ENCODE results near the gene PRKAR2B.

PRKAR2B gene

GRCh38 chr7:107027208-107027607, 17.3 kb upstream of the PRKAR2B start:
- no peak for ATAC-seq
- TF ChIP-seq, protein P1, sequence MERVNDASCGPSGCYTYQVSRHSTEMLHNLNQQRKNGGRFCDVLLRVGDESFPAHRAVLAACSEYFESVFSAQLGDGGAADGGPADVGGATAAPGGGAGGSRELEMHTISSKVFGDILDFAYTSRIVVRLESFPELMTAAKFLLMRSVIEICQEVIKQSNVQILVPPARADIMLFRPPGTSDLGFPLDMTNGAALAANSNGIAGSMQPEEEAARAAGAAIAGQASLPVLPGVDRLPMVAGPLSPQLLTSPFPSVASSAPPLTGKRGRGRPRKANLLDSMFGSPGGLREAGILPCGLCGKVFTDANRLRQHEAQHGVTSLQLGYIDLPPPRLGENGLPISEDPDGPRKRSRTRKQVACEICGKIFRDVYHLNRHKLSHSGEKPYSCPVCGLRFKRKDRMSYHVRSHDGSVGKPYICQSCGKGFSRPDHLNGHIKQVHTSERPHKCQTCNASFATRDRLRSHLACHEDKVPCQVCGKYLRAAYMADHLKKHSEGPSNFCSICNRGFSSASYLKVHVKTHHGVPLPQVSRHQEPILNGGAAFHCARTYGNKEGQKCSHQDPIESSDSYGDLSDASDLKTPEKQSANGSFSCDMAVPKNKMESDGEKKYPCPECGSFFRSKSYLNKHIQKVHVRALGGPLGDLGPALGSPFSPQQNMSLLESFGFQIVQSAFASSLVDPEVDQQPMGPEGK (CRISPR knock-in tag; IDR thresholded peaks at IDR 0.05; ENCODE audit: borderline replicate concordance) = no peak

GRCh38 chr7:107029061-107029763, 15.3 kb upstream of the PRKAR2B start:
- ATAC-seq = peak; percentile 69
- TF ChIP-seq ESRRG (CRISPR knock-in tag; IDR thresholded peaks at IDR 0.05) = no peak
- no peak for TF ChIP-seq TSHZ2 (CRISPR knock-in tag; IDR thresholded peaks at IDR 0.05)
- TF ChIP-seq ZNF565 (CRISPR knock-in tag; conservative IDR thresholded peaks at IDR 0.05; ENCODE audit: low read depth) = no peak

- TF ChIP-seq OSR1 (CRISPR knock-in tag; IDR thresholded peaks at IDR 0.05) (no peak), ISL1 (CRISPR knock-in tag; IDR thresholded peaks at IDR 0.05) (peak; percentile 77)
- no peak for ATAC-seq
Measured at GRCh38 chr7:107029764-107030286, 14.7 kb upstream of the PRKAR2B start.

DNA sequence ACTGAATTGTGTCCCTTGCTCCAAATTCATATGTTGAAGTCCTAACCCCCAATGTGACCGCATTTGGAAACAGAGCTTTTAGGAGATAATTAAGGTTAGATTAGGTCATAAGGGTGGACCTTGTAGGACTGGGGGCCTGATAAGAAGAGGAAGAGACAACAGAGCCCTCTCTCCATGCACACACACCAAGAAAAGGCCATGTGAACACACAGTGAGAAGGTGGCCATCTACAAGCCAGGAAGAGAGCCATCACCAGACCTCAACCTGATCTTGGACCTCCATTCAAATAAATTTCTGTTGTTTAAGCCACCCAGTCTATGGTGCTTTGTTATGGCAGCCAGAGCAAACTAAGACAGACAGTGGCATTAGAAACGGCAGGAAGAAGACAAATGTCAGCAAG, 12.5 kb upstream of the PRKAR2B start:
- no peak for ATAC-seq
- TF ChIP-seq CREB5 (CRISPR knock-in tag; IDR thresholded peaks at IDR 0.05; ENCODE audit: low read depth) (no peak), CSDC2 (CRISPR knock-in tag; IDR thresholded peaks at IDR 0.05) (no peak), PPARA (CRISPR knock-in tag; IDR thresholded peaks at IDR 0.05; ENCODE audit: borderline replicate concordance) (no peak), TSHZ2 (CRISPR knock-in tag; IDR thresholded peaks at IDR 0.05) (no peak), ESRRG (CRISPR knock-in tag; IDR thresholded peaks at IDR 0.05) (no peak), ZFP3 (CRISPR knock-in tag; IDR thresholded peaks at IDR 0.05) (no peak), ZNF565 (CRISPR knock-in tag; conservative IDR thresholded peaks at IDR 0.05; ENCODE audit: low read depth) (no peak), OSR1 (CRISPR knock-in tag; IDR thresholded peaks at IDR 0.05) (no peak), ZNF70 (CRISPR knock-in tag; IDR thresholded peaks at IDR 0.05) (no peak), POU6F1 (CRISPR knock-in tag; IDR thresholded peaks at IDR 0.05; ENCODE audit: borderline replicate concordance, low read depth) (no peak), BACH2 (CRISPR knock-in tag; IDR thresholded peaks at IDR 0.05; ENCODE audit: borderline replicate concordance) (no peak), RARB (CRISPR knock-in tag; IDR thresholded peaks at IDR 0.05) (no peak), ZNF8 (CRISPR knock-in tag; IDR thresholded peaks at IDR 0.05) (no peak), TOX (CRISPR knock-in tag; IDR thresholded peaks at IDR 0.05; ENCODE audit: borderline replicate concordance) (no peak), ZFP30 (CRISPR knock-in tag; IDR thresholded peaks at IDR 0.05) (no peak), GLIS3 (CRISPR knock-in tag; IDR thresholded peaks at IDR 0.05) (no peak), TCF4 (CRISPR knock-in tag; IDR thresholded peaks at IDR 0.05; ENCODE audit: borderline replicate concordance) (no peak), ISL1 (CRISPR knock-in tag; IDR thresholded peaks at IDR 0.05) (no peak)
- TF ChIP-seq, protein P2, sequence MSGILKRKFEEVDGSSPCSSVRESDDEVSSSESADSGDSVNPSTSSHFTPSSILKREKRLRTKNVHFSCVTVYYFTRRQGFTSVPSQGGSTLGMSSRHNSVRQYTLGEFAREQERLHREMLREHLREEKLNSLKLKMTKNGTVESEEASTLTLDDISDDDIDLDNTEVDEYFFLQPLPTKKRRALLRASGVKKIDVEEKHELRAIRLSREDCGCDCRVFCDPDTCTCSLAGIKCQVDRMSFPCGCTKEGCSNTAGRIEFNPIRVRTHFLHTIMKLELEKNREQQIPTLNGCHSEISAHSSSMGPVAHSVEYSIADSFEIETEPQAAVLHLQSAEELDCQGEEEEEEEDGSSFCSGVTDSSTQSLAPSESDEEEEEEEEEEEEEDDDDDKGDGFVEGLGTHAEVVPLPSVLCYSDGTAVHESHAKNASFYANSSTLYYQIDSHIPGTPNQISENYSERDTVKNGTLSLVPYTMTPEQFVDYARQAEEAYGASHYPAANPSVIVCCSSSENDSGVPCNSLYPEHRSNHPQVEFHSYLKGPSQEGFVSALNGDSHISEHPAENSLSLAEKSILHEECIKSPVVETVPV (CRISPR knock-in tag; IDR thresholded peaks at IDR 0.05) = no peak
